ENCODE measurements around the gene HAGHL. TPM values are rescaled to one million over a fixed set of nuclear protein-coding genes. Genes with fewer than 3 reads are reported as not detected.

Gene HAGHL
- total RNA-seq, 2 donors from 2014 or later, result 8.9 to 11.4 TPM

GRCh38 chr16:743794-744500 lies 17.0 kb downstream of the HAGHL start:
- TF ChIP-seq CTCF (conservative IDR thresholded peaks at IDR 0.05), result peak; percentile 69
- 87 to 91% methylated on average over 16 to 21 of the region's 21 CpGs for WGBS, 2 experiments (ENCODE audit: insufficient coverage in 1 of 2, insufficient read length in 1 of 2)
- no peaks in the 10 kb centered on the region for H3K9me3 Mint-ChIP-seq

GRCh38 chr16:745739-746138 lies 18.8 kb downstream of the HAGHL start:
- Histone ChIP-seq H3K9me3 (ENCODE audit: control insufficient read depth, low read length) (no peaks in the 10 kb centered on the region), H3K27ac (ENCODE audit: low read depth, low read length) (no peak overlapping the region), H3K4me3 (ENCODE audit: low read length) (no peak overlapping the region), H3K9ac (ENCODE audit: extremely low read depth, low read length, poor library complexity, severe bottlenecking) (no peak overlapping the region), H3K4me1 (ENCODE audit: control insufficient read depth, insufficient read depth, low read length) (no peaks in the 10 kb centered on the region), H3K27me3 (ENCODE audit: control insufficient read depth, insufficient read depth, low read length, poor library complexity, severe bottlenecking) (no peaks in the 10 kb centered on the region), H3K36me3 (ENCODE audit: control insufficient read depth, insufficient read depth, low read length) (no peaks in the 10 kb centered on the region)
- H3K27me3 Mint-ChIP-seq (ENCODE audit: insufficient read depth), result no peaks in the 10 kb centered on the region
- no peak overlapping the region for H3K27ac Mint-ChIP-seq
- H3K4me3 Mint-ChIP-seq, result no peak overlapping the region
- peak; percentile 92 for DNase-seq
- H3K9me3 Mint-ChIP-seq, result no peaks in the 10 kb centered on the region
- no peaks in the 10 kb centered on the region for H3K36me3 Mint-ChIP-seq (ENCODE audit: low read depth)
- TF ChIP-seq CTCF (conservative IDR thresholded peaks at IDR 0.05), result peak; percentile 89
- 8 to 14% methylated on average over 4 to 14 of the region's 14 CpGs for WGBS, 2 experiments (ENCODE audit: insufficient coverage in 1 of 2, insufficient read length in 1 of 2)
- H3K4me1 Mint-ChIP-seq, result no peaks in the 10 kb centered on the region

More at GRCh38 chr16:743794-744500, 17.0 kb downstream of the HAGHL start:
- Mint-ChIP-seq H3K4me1 (peaks cover 5% of the 10 kb centered on the region), H3K27me3 (ENCODE audit: insufficient read depth) (no peaks in the 10 kb centered on the region), H3K36me3 (ENCODE audit: low read depth) (peaks cover 8% of the 10 kb centered on the region), H3K4me3 (no peak overlapping the region), H3K27ac (no peak overlapping the region)
- Histone ChIP-seq H3K27me3 (ENCODE audit: control insufficient read depth, insufficient read depth, low read length, poor library complexity, severe bottlenecking) (no peaks in the 10 kb centered on the region), H3K4me1 (ENCODE audit: control insufficient read depth, insufficient read depth, low read length) (no peaks in the 10 kb centered on the region), H3K9me3 (ENCODE audit: control insufficient read depth, low read length) (no peaks in the 10 kb centered on the region), H3K9ac (ENCODE audit: extremely low read depth, low read length, poor library complexity, severe bottlenecking) (no peak overlapping the region), H3K36me3 (ENCODE audit: control insufficient read depth, insufficient read depth, low read length) (no peaks in the 10 kb centered on the region), H3K27ac (ENCODE audit: low read depth, low read length) (no peak overlapping the region), H3K4me3 (ENCODE audit: low read length) (no peak overlapping the region)
- DNase-seq, result peak; percentile 75

- 92% methylated on average over 13 of the region's 13 CpGs; no CpG with 5 or more reads in 1 of the 2 experiments for WGBS, 2 experiments (ENCODE audit: insufficient coverage in 1 of 2, insufficient read length in 1 of 2)
- TF ChIP-seq CTCF (conservative IDR thresholded peaks at IDR 0.05), result no peak
These were observed 19.7 kb downstream of the HAGHL start for GRCh38 chr16:746637-747036.

More at GRCh38 chr16:746637-747036, 19.7 kb downstream of the HAGHL start:
- Mint-ChIP-seq H3K9me3 (no peaks in the 10 kb centered on the region), H3K27me3 (ENCODE audit: insufficient read depth) (peaks cover 3% of the 10 kb centered on the region), H3K4me1 (peaks cover 5% of the 10 kb centered on the region), H3K27ac (no peak overlapping the region), H3K36me3 (ENCODE audit: low read depth) (no peaks in the 10 kb centered on the region), H3K4me3 (no peak overlapping the region)
- no peaks in the 10 kb centered on the region for H3K27me3 ChIP-seq (ENCODE audit: control insufficient read depth, insufficient read depth, low read length, poor library complexity, severe bottlenecking)
- no peak overlapping the region for H3K9ac ChIP-seq (ENCODE audit: extremely low read depth, low read length, poor library complexity, severe bottlenecking)
- H3K9me3 ChIP-seq (ENCODE audit: control insufficient read depth, low read length), result no peaks in the 10 kb centered on the region
- no peaks in the 10 kb centered on the region for H3K4me1 ChIP-seq (ENCODE audit: control insufficient read depth, insufficient read depth, low read length)
- no peaks in the 10 kb centered on the region for H3K36me3 ChIP-seq (ENCODE audit: control insufficient read depth, insufficient read depth, low read length)
- H3K27ac ChIP-seq (ENCODE audit: low read depth, low read length), result no peak overlapping the region
- H3K4me3 ChIP-seq (ENCODE audit: low read length), result no peak overlapping the region
- DNase-seq, result no peak
